Fibroblast of the aortic adventitia (primary cell): ENCODE data around the gene RANGAP1. TPM values are rescaled to one million over a fixed set of nuclear protein-coding genes. Genes with fewer than 3 reads are reported as not detected.

ENCODE experiments used
- DNase-seq: peaks from one replicate; pipeline ENCODE4 v3.0.0-alpha.2; 2010; ENCODE audit warnings: low read depth
- H3K4me3 ChIP-seq: 2 replicates; pipeline ENCODE4 v1.5.1; 2011; ENCODE audit warnings: low read depth, mild to moderate bottlenecking, control low read depth, low read length, moderate library complexity
- CTCF ChIP-seq: IDR thresholded peaks from 2 replicates; pipeline ENCODE4 v1.5.1; 2011; ENCODE audit warnings: mild to moderate bottlenecking, low read length, control low read depth, inconsistent platforms; ENCODE audit not compliant: insufficient read depth
- total RNA-seq: library from RNA; depleted of rRNA; stranded (reverse); fragments of >200 nt; gene quantifications from 2 replicates; pipeline ENCODE4 v1.2.3, GENCODE V29; 2012; ENCODE audit warnings: low replicate concordance

RANGAP1 gene
- total RNA-seq, 1 donor: 89.4 TPM

GRCh38 chr22:41311487-41311886, 25.5 kb upstream of the RANGAP1 start:
- no peak overlapping the region for H3K4me3 ChIP-seq
- no peak for TF ChIP-seq CTCF
- DNase-seq: no peak

- no peak for TF ChIP-seq CTCF
- H3K4me3 ChIP-seq: no peak overlapping the region
- no peak for DNase-seq
These were observed 24.3 kb upstream of the RANGAP1 start for GRCh38 chr22:41310336-41310735.

GRCh38 chr22:41308544-41308947, 22.6 kb upstream of the RANGAP1 start:
- no peak overlapping the region for H3K4me3 ChIP-seq
- DNase-seq: peak; percentile 25
- TF ChIP-seq CTCF: no peak

- H3K4me3 ChIP-seq: no peak overlapping the region
- peak; percentile 40 for DNase-seq
These were observed 22.1 kb upstream of the RANGAP1 start for GRCh38 chr22:41308054-41308453.

GRCh38 chr22:41305646-41306045, 19.7 kb upstream of the RANGAP1 start:
- TF ChIP-seq CTCF: no peak
- peak; percentile 82 for DNase-seq
- H3K4me3 ChIP-seq: no peak overlapping the region

More at GRCh38 chr22:41308054-41308453, 22.1 kb upstream of the RANGAP1 start:
- no peak for TF ChIP-seq CTCF

- DNase-seq: no peak
- no peak for TF ChIP-seq CTCF
- peak overlapping the region; percentile 80 for H3K4me3 ChIP-seq
These were observed 16.8 kb upstream of the RANGAP1 start for GRCh38 chr22:41302811-41303210.

- DNase-seq: peak; percentile 17
- peak overlapping the region; percentile 80 for H3K4me3 ChIP-seq
- no peak for TF ChIP-seq CTCF
These were observed 16.2 kb upstream of the RANGAP1 start for GRCh38 chr22:41302021-41302767.
